Measurements from ENCODE around the gene NREP.
"Not testable (repeated sequence)": the region's sequence is repeated elsewhere in the genome, so short reads cannot be mapped to it uniquely, and the experiment has no call there.

The NREP gene

GRCh38 chr5:111734597-111734996, 22.4 kb downstream of the NREP start:
- Histone ChIP-seq H3K4me3 (ENCODE audit: low read length) (no peak overlapping the region), H3K36me3 (ENCODE audit: insufficient read depth, low read depth, low read length) (peaks cover 58% of the 10 kb centered on the region), H3K4me1 (ENCODE audit: insufficient read depth, low read length) (peaks cover 17% of the 10 kb centered on the region), H3K9me3 (ENCODE audit: insufficient read depth, low read depth, low read length) (no peaks in the 10 kb centered on the region), H3K27me3 (ENCODE audit: insufficient read depth, low read length) (no peaks in the 10 kb centered on the region), H3K27ac (ENCODE audit: low read length) (no peak overlapping the region), H3K9ac (ENCODE audit: low read depth, low read length) (no peak overlapping the region)

GRCh38 chr5:111734013-111734412, 23.0 kb downstream of the NREP start:
- no peak overlapping the region for H3K27ac ChIP-seq (ENCODE audit: low read length)

GRCh38 chr5:111733571-111733970, 23.4 kb downstream of the NREP start:
- Histone ChIP-seq H3K9ac (ENCODE audit: low read depth, low read length) (no peak overlapping the region), H3K4me3 (ENCODE audit: low read length) (no peak overlapping the region), H3K9me3 (ENCODE audit: insufficient read depth, low read depth, low read length) (no peaks in the 10 kb centered on the region), H3K36me3 (ENCODE audit: insufficient read depth, low read depth, low read length) (peaks cover 68% of the 10 kb centered on the region), H3K4me1 (ENCODE audit: insufficient read depth, low read length) (peaks cover 13% of the 10 kb centered on the region), H3K27me3 (ENCODE audit: insufficient read depth, low read length) (no peaks in the 10 kb centered on the region), H3K27ac (ENCODE audit: low read length) (no peak overlapping the region)

More at GRCh38 chr5:111734013-111734412, 23.0 kb downstream of the NREP start:
- no peak overlapping the region for H3K9ac ChIP-seq (ENCODE audit: low read depth, low read length)
- H3K36me3 ChIP-seq (ENCODE audit: insufficient read depth, low read depth, low read length), result peaks cover 64% of the 10 kb centered on the region
- no peaks in the 10 kb centered on the region for H3K9me3 ChIP-seq (ENCODE audit: insufficient read depth, low read depth, low read length)
- no peaks in the 10 kb centered on the region for H3K27me3 ChIP-seq (ENCODE audit: insufficient read depth, low read length)
- peaks cover 13% of the 10 kb centered on the region for H3K4me1 ChIP-seq (ENCODE audit: insufficient read depth, low read length)
- H3K4me3 ChIP-seq (ENCODE audit: low read length), result no peak overlapping the region

- Histone ChIP-seq H3K4me3 (ENCODE audit: low read length) (no peak overlapping the region), H3K27me3 (ENCODE audit: insufficient read depth, low read length) (no peaks in the 10 kb centered on the region), H3K36me3 (ENCODE audit: insufficient read depth, low read depth, low read length) (peaks cover 87% of the 10 kb centered on the region), H3K4me1 (ENCODE audit: insufficient read depth, low read length) (peaks cover 9% of the 10 kb centered on the region; the same call in 1 of the 2 replicates), H3K9ac (ENCODE audit: low read depth, low read length) (no peak overlapping the region), H3K27ac (ENCODE audit: low read length) (no peak overlapping the region), H3K9me3 (ENCODE audit: insufficient read depth, low read depth, low read length) (no peaks in the 10 kb centered on the region)
Measured at GRCh38 chr5:111731638-111732037, 25.4 kb downstream of the NREP start.

GRCh38 chr5:111730659-111731382, 26.2 kb downstream of the NREP start:
- no peak overlapping the region for H3K27ac ChIP-seq (ENCODE audit: low read length)
- H3K36me3 ChIP-seq (ENCODE audit: insufficient read depth, low read depth, low read length), result peaks cover 95% of the 10 kb centered on the region
- no peaks in the 10 kb centered on the region for H3K27me3 ChIP-seq (ENCODE audit: insufficient read depth, low read length)
- no peak overlapping the region for H3K9ac ChIP-seq (ENCODE audit: low read depth, low read length)
- H3K4me3 ChIP-seq (ENCODE audit: low read length), result no peak overlapping the region
- peaks cover 3% of the 10 kb centered on the region; the same call in 1 of the 2 replicates for H3K4me1 ChIP-seq (ENCODE audit: insufficient read depth, low read length)
- H3K9me3 ChIP-seq (ENCODE audit: insufficient read depth, low read depth, low read length), result no peaks in the 10 kb centered on the region

- H3K4me3 ChIP-seq (ENCODE audit: low read length), result no peak overlapping the region
- H3K9me3 ChIP-seq (ENCODE audit: insufficient read depth, low read depth, low read length), result no peaks in the 10 kb centered on the region
- peaks cover 84% of the 10 kb centered on the region for H3K36me3 ChIP-seq (ENCODE audit: insufficient read depth, low read depth, low read length)
- H3K4me1 ChIP-seq (ENCODE audit: insufficient read depth, low read length), result no peaks in the 10 kb centered on the region
- no peak overlapping the region for H3K27ac ChIP-seq (ENCODE audit: low read length)
- H3K9ac ChIP-seq (ENCODE audit: low read depth, low read length), result no peak overlapping the region
- no peaks in the 10 kb centered on the region for H3K27me3 ChIP-seq (ENCODE audit: insufficient read depth, low read length)
Measured at GRCh38 chr5:111728941-111729340, 28.1 kb downstream of the NREP start.

- Histone ChIP-seq H3K4me1 (ENCODE audit: insufficient read depth, low read length) (no peaks in the 10 kb centered on the region), H3K27ac (ENCODE audit: low read length) (no peak overlapping the region), H3K36me3 (ENCODE audit: insufficient read depth, low read depth, low read length) (peaks cover 65% of the 10 kb centered on the region), H3K9me3 (ENCODE audit: insufficient read depth, low read depth, low read length) (no peaks in the 10 kb centered on the region), H3K27me3 (ENCODE audit: insufficient read depth, low read length) (no peaks in the 10 kb centered on the region), H3K4me3 (ENCODE audit: low read length) (no peak overlapping the region), H3K9ac (ENCODE audit: low read depth, low read length) (no peak overlapping the region)
Measured at GRCh38 chr5:111726986-111727385, 30.0 kb downstream of the NREP start.

GRCh38 chr5:111722140-111722539, 34.9 kb downstream of the NREP start:
- Histone ChIP-seq H3K4me3 (ENCODE audit: low read length) (no peak overlapping the region), H3K9me3 (ENCODE audit: insufficient read depth, low read depth, low read length) (peaks cover 8% of the 10 kb centered on the region; the same call in 1 of the 2 replicates), H3K4me1 (ENCODE audit: insufficient read depth, low read length) (peaks cover 14% of the 10 kb centered on the region), H3K27ac (ENCODE audit: low read length) (no peak overlapping the region), H3K27me3 (ENCODE audit: insufficient read depth, low read length) (no peaks in the 10 kb centered on the region), H3K36me3 (ENCODE audit: insufficient read depth, low read depth, low read length) (peaks cover 20% of the 10 kb centered on the region), H3K9ac (ENCODE audit: low read depth, low read length) (no peak overlapping the region)

- Histone ChIP-seq H3K4me3 (ENCODE audit: low read length) (peak overlapping the region; percentile 28; the same call in 1 of the 2 replicates), H3K9me3 (ENCODE audit: insufficient read depth, low read depth, low read length) (peaks cover 14% of the 10 kb centered on the region), H3K27ac (ENCODE audit: low read length) (no peak overlapping the region), H3K4me1 (ENCODE audit: insufficient read depth, low read length) (peaks cover 14% of the 10 kb centered on the region), H3K36me3 (ENCODE audit: insufficient read depth, low read depth, low read length) (peaks cover 2% of the 10 kb centered on the region; the same call in 1 of the 2 replicates), H3K27me3 (ENCODE audit: insufficient read depth, low read length) (no peaks in the 10 kb centered on the region), H3K9ac (ENCODE audit: low read depth, low read length) (no peak overlapping the region)
Measured at GRCh38 chr5:111720333-111720890, 36.6 kb downstream of the NREP start.

GRCh38 chr5:111719773-111720172, 37.2 kb downstream of the NREP start:
- no peak overlapping the region for H3K27ac ChIP-seq (ENCODE audit: low read length)
- H3K9me3 ChIP-seq (ENCODE audit: insufficient read depth, low read depth, low read length), result peaks cover 14% of the 10 kb centered on the region

GRCh38 chr5:111716789-111717188, 40.2 kb downstream of the NREP start:
- not testable (repeated sequence) for H3K36me3 ChIP-seq (ENCODE audit: insufficient read depth, low read depth, low read length); H3K27ac ChIP-seq (ENCODE audit: low read length); H3K9ac ChIP-seq (ENCODE audit: low read depth, low read length); H3K27me3 ChIP-seq (ENCODE audit: insufficient read depth, low read length); H3K4me3 ChIP-seq (ENCODE audit: low read length)
- peaks cover 14% of the 10 kb centered on the region for H3K9me3 ChIP-seq (ENCODE audit: insufficient read depth, low read depth, low read length)
- H3K4me1 ChIP-seq (ENCODE audit: insufficient read depth, low read length), result peaks cover 14% of the 10 kb centered on the region

More at GRCh38 chr5:111719773-111720172, 37.2 kb downstream of the NREP start:
- H3K27me3 ChIP-seq (ENCODE audit: insufficient read depth, low read length), result no peaks in the 10 kb centered on the region
- no peak overlapping the region for H3K9ac ChIP-seq (ENCODE audit: low read depth, low read length)
- no peak overlapping the region for H3K4me3 ChIP-seq (ENCODE audit: low read length)
- no peaks in the 10 kb centered on the region for H3K36me3 ChIP-seq (ENCODE audit: insufficient read depth, low read depth, low read length)
- H3K4me1 ChIP-seq (ENCODE audit: insufficient read depth, low read length), result peaks cover 14% of the 10 kb centered on the region

GRCh38 chr5:111707630-111708164, 49.3 kb downstream of the NREP start:
- Histone ChIP-seq H3K4me1 (ENCODE audit: insufficient read depth, low read length) (no peaks in the 10 kb centered on the region; the same call in 1 of the 2 replicates), H3K36me3 (ENCODE audit: insufficient read depth, low read depth, low read length) (no peaks in the 10 kb centered on the region), H3K27ac (ENCODE audit: low read length) (no peak overlapping the region), H3K27me3 (ENCODE audit: insufficient read depth, low read length) (no peaks in the 10 kb centered on the region), H3K9me3 (ENCODE audit: insufficient read depth, low read depth, low read length) (no peaks in the 10 kb centered on the region), H3K4me3 (ENCODE audit: low read length) (no peak overlapping the region), H3K9ac (ENCODE audit: low read depth, low read length) (no peak overlapping the region)
